ENCODE measurements around the gene FBL. TPM values are rescaled to one million over a fixed set of nuclear protein-coding genes. Genes with fewer than 3 reads are reported as not detected.
"Not testable (repeated sequence)": the region's sequence is repeated elsewhere in the genome, so short reads cannot be mapped to it uniquely, and the experiment has no call there.

The FBL gene
- total and polyA plus RNA-seq, 2 of the 8 experiments (the other 6 are each of a cell fraction or from before 2014, with no cell fraction given) = 790 to 1,361 TPM

DNA sequence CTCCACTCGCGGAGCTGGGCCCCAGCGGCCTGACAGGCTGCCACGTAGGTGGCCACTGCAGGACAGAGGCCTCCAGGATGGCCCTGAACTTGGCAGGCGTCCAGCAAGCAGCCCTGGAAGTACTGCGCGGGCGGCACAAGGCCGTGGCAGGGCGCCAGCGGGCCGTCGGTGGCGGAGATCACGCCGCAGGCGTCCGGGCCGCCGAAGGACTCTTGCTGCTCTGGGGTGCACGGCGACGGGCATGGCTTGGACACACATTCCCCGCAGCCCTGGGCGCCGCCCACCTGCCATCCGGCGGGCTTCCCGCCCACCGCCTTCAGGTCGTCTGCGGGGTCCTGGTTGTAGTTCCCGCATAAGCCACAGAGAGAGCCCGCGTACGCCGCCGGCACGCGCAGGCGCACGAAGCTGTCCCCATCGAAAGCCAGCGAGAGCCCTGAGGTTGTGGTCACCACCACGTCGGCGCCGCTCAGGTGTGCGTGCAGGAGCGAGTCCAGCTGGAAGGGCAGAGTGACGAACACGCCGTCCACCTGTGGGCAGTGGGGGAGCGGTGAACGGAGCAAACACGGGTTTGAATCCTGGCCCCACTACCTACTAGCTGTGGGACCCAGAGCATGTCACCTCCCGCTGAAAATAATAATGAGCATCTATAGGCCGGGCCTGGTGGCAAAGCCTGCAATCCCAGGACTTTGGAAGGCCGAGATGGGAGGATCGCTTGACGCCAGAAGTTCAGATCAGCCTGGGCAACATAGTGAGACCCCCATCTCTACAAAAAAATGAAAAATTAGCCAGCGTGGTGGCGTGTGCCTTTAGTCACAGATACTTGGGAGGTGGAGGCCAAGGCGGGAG lies 45.7 kb upstream of the FBL start:
- H2BK20ac ChIP-seq (ENCODE audit: low read length); H3K9ac ChIP-seq (replicated peaks in 1 of 4; ENCODE audit: extremely low read depth in 1 of 4, low read depth in 3 of 4, low read length in 3 of 4); H3K9me3 ChIP-seq (ENCODE audit: insufficient read depth in 2 of 2, low read depth in 1 of 2, low read length in 1 of 2); H3K27me3 ChIP-seq (replicated peaks in 1 of 4; ENCODE audit: control insufficient read depth in 3 of 4, extremely low read depth in 1 of 4, insufficient read depth in 3 of 4, low read length in 3 of 4); H3K79me1 ChIP-seq (ENCODE audit: low read depth, low read length); H2AK5ac ChIP-seq (ENCODE audit: low read depth, low read length); H3K56ac ChIP-seq (replicated peaks; ENCODE audit: insufficient read length, low read depth, low read length); H3K79me2 ChIP-seq (ENCODE audit: control insufficient read depth in 1 of 2, insufficient read depth in 2 of 2, low read length in 2 of 2); H2AFZ ChIP-seq (ENCODE audit: low read length); H3K23ac ChIP-seq (ENCODE audit: insufficient read length); H2BK15ac ChIP-seq (ENCODE audit: low read length); H4K20me1 ChIP-seq (replicated peaks in 1 of 2; ENCODE audit: control insufficient read depth in 1 of 2, insufficient read depth in 2 of 2, low read length in 2 of 2); H2BK12ac ChIP-seq (ENCODE audit: low read depth, low read length); H3K36me3 ChIP-seq (ENCODE audit: control insufficient read depth in 2 of 4, insufficient read depth in 4 of 4, low read length in 3 of 4); H3K4me2 ChIP-seq (ENCODE audit: insufficient read depth in 1 of 2, low read depth in 2 of 2, low read length in 2 of 2); H3K27ac ChIP-seq (ENCODE audit: low read depth, low read length); H2BK5ac ChIP-seq (ENCODE audit: low read depth, low read length); FAIRE-seq; H3K14ac ChIP-seq (ENCODE audit: insufficient read length); H4K5ac ChIP-seq (ENCODE audit: insufficient read length, low read depth, low read length); H3K4me3 ChIP-seq (ENCODE audit: extremely low read depth in 1 of 4, insufficient read depth in 2 of 4, low read depth in 3 of 4, low read length in 4 of 4); H3K4ac ChIP-seq (replicated peaks; ENCODE audit: insufficient read length, low read depth, low read length); H2BK120ac ChIP-seq (replicated peaks; ENCODE audit: low read depth, low read length); H3K18ac ChIP-seq (ENCODE audit: extremely low read depth, low read length); H3K4me1 ChIP-seq (replicated peaks in 1 of 4; ENCODE audit: control insufficient read depth in 3 of 4, insufficient read depth in 4 of 4, low read length in 3 of 4); H3K23me2 ChIP-seq (ENCODE audit: low read depth, low read length); POLR2A ChIA-PET (ENCODE audit: partially characterized antibody); H4K91ac ChIP-seq (replicated peaks; ENCODE audit: insufficient read length, low read length): not testable (repeated sequence)
- WGBS, 2 experiments (ENCODE audit: extremely low coverage in 1 of 2, insufficient coverage in 1 of 2, insufficient read length in 1 of 2, insufficient replicate concordance in 2 of 2, low coverage in 1 of 2, low lambda C conversion rate in 2 of 2, missing lambda C conversion rate in 1 of 2) = 85% methylated on average over 59 of the region's 64 CpGs; no CpG with 5 or more reads in 1 of the 2 experiments
- TF ChIP-seq, protein P1, sequence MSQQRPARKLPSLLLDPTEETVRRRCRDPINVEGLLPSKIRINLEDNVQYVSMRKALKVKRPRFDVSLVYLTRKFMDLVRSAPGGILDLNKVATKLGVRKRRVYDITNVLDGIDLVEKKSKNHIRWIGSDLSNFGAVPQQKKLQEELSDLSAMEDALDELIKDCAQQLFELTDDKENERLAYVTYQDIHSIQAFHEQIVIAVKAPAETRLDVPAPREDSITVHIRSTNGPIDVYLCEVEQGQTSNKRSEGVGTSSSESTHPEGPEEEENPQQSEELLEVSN (IDR thresholded peaks at IDR 0.05) = peak; percentile 63; the same call in 1 of the 2 replicates
- peak; percentile 19; the same call in 1 of the 2 replicates for TF ChIP-seq NRF1 (IDR thresholded peaks at IDR 0.05; ENCODE audit: low read depth, low read length)
- H4K8ac ChIP-seq (ENCODE audit: extremely low read depth, insufficient read depth, low read length) = peak overlapping the region; percentile 46; the same call in 1 of the 2 replicates
- peak in 1 of 2 experiments; percentile 70 for DNase-seq (ENCODE audit: low read depth in 1 of 2, low spot score in 2 of 2)
- CTCF ChIA-PET (ENCODE audit: partially characterized antibody) = interaction anchor here (0.6 to 1.6 kb wide), 3 partner anchors 13 to 398 kb away, joined by 3 to 6 read pairs (median 4); no protein-coding TSS in a partner anchor
